GM19043 (cell line): ENCODE data around the gene TTC21A.
"Not testable (repeated sequence)": the region's sequence is repeated elsewhere in the genome, so short reads cannot be mapped to it uniquely, and the experiment has no call there.

Source experiments
- ATAC-seq: cut with Tn5 transposase; IDR thresholded peaks from one replicate; pipeline ENCODE4 v1.9.1; 2021; ENCODE audit warnings: low read depth; ENCODE audit not compliant: unreplicated experiment

TTC21A gene

DNA sequence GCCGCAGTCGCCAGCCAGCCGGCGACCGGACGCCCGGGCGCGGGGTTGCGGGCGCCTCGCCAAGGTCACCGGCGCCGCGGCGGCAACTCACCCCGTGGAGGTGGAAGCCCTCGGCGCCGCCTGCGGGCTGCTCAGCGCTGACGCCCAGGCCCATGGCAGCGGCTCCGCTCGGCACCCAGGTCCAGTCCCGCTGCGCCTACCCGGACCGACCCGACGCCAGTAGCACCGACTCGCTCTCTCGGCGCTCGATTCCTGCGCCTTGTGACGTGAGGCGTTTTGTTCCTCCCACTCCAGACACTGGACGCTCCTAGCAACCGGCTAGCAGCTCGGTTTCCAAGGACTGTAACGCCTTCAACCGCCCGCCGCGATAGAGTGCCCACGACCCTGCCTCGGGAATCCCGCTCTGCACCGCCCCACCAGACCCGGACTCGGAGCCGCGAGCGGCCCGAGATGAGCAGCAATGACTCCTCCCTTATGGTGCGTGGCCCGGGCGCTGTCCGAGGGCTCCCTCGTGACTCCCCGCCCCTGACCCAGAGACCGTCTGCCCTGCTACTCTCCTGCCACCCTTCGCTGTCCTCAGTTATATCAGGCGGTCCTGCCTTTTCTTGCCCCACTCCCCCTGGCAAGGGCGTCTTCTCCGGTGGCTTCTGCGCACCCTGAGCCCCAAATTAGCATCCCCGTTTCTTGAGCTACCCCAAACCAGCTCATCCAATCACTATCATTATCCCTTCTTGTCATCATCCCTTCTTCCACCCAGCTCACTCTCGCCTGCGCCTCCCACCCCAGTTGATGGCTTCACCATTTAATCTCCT, at the start of gene TTC21A, which contains the start of gene GORASP1:
Gene TTC21A, plus strand, starts transcription at position 293 of the 812 bp plus-strand sequence. Its CDS starts 158 bp downstream, at position 451.
Gene GORASP1, minus strand, starts transcription at position 240 of the 812 bp plus-strand sequence. Its CDS starts 86 bp downstream, at position 154.
- ATAC-seq: peak; percentile 31

- ATAC-seq: not testable (repeated sequence)
These were observed 46.3 kb upstream of the TTC21A start for GRCh38 chr3:39061228-39061627.

DNA sequence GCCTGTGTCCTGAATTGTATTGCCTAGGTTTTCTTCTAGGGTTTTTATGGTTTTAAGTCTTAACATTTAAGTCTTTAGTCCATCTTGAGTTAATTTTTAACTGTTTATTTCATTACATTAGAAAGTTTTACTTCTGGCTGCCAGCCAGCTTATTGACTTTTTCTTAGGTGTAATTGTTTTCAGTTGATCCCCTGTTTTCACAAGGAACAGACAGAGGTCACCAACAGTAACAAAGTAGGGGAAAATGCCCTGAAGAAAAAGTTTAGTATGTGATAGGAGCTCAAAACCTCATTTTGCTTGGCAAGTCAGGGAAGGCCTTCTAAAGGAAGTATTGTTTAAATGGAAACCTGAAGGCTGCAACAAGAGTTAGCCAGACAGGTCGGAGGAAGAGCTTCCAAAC, 45.3 kb upstream of the TTC21A start:
- ATAC-seq: no peak

DNA sequence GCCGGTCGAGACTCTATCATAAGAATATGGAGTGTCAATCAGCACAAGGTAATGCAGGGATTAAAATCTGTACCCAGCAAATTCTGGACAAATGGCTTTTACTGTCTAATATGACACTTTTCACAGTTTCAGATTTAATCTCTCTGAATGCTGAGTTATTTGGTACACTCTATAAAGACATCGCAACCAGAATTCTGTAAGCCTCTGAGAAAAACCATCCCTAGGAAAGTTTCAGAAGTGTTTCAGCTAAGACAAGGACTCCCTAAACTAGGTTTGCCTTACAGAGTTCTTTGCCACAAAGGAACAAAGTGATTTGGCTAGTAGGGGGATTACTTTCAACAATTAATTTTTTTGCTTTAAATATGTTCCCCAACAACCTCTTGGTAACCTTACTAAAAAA, 44.3 kb upstream of the TTC21A start:
- no peak for ATAC-seq

GRCh38 chr3:39064646-39065045, 42.8 kb upstream of the TTC21A start:
- no peak for ATAC-seq

DNA sequence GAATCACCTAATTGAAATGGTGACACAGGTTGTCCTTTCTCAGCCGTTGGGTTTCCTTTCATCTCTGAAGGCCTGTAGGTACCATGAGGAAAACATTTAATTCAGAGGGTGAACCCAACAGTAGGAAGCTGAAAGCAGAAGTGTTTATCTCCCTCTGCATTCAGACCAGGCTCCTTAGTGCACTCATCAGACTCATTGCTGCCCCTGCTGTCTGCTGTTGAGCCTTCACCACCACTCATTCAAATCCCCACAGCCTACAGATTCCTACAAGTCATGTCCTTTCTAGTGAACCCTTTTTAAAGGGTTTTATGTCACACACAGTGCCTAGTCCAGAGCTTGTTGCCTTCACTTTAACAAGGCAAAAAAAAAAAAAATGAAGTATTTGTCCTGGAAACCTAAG, 42.3 kb upstream of the TTC21A start:
- peak; percentile 98 for ATAC-seq

- ATAC-seq: no peak
These were observed 40.2 kb upstream of the TTC21A start for GRCh38 chr3:39067286-39067685.

- no peak for ATAC-seq
These were observed 38.9 kb upstream of the TTC21A start for GRCh38 chr3:39068556-39068955.

DNA sequence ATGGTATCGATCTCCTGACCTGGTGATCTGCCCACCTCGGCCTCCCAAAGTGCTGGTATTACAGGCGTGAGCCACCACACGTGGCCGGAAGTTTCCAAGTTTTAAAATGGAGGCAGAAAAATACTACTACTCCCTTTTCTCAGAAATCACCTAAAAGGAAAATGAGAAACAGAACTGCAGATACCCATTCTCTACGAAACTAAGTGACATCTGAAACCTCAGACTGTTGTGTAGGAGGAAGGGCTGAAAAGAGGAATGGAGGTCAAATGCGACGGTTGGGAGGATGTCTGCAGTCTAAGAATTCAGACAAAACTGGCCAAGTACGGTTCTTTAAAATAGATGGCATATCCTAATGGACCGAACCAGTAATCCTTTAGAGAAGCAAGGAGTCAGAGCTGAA, 31.6 kb upstream of the TTC21A start:
- ATAC-seq: no peak

DNA sequence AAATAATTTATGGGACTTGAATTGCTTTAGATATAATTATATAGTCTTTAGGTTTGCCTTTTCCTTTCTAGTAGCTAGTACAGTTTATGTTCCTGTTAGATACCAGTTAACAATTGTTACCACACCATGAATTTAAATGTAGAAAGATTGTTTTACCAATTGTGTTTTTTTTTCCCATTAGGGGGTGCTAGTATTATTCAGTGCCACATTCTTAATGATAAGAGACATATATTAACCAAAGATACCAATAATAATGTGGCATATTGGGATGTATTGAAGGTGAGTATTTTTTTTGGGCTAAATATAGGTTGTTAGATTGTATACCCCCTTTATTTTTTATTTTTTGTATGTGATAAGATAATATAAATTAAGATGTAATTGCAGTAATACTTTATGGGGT, 27.9 kb upstream of the TTC21A start:
- no peak for ATAC-seq

GRCh38 chr3:39080026-39080425, 27.5 kb upstream of the TTC21A start:
- no peak for ATAC-seq

DNA sequence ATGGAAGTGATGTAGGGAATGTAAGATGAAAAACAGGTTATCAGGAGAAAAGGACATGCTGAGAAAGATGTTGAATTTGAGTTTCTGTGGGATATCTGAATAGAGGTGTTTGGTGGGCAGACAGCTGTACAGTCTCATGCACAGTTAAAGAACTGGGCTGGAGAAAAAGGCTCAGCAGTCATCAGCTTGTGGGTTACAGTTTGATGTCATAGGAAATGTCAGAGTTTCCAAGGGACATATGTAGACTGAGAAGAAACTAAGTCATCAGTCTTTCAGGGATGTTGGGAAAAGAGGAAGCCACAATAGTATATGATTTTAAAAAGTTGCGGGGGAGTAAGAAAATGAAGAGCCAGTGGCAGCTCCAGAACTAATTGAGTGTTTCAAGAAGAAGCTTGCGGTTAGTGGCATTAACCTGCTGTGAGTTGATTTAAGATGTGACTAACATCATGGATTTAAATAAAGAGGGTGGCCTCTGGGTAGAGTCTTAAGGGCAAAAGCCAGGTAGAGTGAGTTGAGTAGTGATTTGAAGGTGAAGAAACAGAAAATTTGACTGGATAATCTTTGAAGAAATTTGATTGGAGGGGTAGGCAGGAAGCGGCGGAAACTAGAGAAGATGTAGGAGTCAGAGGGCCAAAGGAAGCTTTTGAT, 24.7 kb upstream of the TTC21A start:
- ATAC-seq: no peak

- ATAC-seq: no peak
These were observed 21.3 kb upstream of the TTC21A start for GRCh38 chr3:39086144-39086543.

DNA sequence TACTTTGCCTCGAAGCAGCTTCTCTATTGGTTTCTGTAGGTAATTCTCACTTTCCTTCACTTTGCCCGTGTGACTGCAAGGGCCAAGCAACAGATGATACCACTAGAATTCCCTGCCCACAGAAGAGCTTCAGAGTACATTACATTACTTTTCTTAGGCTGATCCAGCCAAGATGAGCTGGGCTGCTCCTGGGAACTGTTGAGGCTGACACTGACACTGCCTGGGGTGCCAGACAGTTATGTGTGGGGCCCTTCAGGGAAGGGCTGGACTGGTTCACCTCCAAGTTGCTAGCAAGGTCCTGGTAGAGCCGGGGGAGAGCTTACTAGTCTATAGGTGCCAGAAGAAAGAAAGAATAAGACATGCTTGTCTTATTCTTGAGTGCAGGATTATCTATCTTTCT, 19.0 kb upstream of the TTC21A start:
- ATAC-seq: no peak

- no peak for ATAC-seq
These were observed 18.6 kb upstream of the TTC21A start for GRCh38 chr3:39088889-39089288.

DNA sequence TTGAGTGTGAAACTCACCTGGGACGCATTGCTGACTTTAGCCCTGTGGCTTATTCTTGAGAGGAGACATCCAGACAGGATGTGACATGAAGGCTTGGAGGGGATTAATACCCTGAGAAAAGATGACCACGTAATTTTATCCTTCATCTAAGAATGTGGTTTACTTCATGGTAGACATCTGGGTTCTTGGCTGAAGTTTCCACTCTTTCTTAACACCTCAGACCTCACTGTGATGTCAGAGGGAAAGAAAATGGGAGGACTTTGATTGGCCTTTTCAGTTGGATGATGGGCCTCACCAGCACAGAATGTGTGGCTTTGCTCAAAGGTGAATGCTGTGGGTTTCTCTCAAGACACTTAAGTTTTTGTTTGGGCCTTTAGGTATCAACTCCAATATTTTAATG, 16.6 kb upstream of the TTC21A start:
- no peak for ATAC-seq

DNA sequence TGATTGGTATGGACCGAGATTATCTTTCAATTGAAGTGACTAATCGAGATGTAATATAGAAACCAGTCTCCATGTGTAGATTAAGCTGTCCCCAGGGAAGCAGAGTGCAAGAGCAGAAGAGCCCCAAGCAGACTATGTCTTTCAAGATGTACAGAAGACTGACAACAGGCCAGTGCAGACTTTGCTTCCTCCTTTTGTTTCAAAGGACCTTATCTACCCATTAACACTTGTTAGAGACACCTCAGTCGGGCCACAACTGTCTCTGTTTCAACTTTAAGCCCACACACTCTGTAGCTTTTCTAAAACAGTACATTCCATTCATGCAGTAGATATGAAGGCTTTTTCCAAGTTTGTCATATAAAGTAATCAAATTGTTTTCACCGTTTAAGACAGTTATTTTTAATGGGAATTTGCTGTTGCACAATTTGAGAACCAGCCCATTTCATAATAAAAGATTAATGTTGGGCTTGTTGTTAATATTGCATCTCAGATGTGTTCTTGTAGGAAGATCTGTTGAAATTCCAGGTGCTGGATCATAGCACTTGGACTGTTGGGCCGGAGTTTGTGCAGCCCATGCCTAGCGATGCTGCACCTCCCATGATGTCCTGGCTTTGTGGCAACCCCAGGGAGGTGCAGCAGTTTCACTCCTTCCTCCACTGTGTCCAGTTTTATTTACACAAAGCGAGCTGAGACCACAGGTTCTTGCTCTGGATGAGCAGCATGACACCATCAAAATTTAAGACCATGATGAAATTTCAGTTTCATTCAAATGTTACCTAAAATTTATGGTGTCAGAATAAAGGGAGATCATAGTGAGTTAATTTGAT, 12.4 kb upstream of the TTC21A start:
- no peak for ATAC-seq

DNA sequence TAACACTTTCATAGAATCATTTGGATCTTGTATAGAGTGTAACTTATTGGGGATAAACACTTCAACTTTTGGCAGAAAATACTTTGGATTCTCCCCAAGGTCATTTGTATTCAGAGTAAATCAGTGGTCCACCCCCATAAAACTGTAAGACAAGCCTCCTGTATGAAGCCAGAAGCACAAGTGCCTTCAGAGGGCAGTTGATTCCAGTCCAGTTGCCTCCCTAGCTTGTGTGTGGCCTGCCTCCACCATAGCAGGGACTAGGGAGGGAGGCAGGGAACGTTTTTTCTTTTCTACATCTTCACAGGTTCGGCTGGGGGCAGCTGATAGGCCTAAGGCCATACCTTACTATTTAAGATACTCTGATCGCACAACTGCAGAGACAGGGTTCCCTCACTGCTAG, 11.7 kb upstream of the TTC21A start:
- ATAC-seq: no peak

DNA sequence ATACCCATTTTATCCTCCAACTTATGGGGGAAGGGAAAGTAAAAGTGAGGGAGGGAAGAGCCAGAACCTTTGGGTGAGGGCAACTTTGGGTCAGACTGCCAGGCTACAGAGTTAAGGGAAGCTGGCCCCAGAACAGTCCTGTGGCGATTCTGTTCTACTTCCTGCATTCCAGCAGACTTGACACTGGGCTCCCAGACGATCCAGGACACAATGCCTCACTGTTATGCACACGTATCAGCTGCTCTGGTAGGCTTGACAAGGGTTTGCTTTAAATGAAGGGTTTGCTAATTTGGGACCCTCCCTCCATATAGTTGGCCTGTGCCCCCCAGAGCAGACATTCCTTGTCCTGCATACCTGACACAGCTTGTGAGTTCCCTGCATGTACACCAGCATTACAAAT, 10.7 kb upstream of the TTC21A start:
- no peak for ATAC-seq

GRCh38 chr3:39097716-39098472, 9.6 kb upstream of the TTC21A start:
- ATAC-seq: no peak
